Muscle layer of duodenum (tissue), 2 donors: Measurements from ENCODE around the gene A1CF.
A peak's percentile ranks its signal among the peaks of the same experiment; 100 is the strongest.
"Not testable (repeated sequence)": the region's sequence is repeated elsewhere in the genome, so short reads cannot be mapped to it uniquely, and the experiment has no call there.

Source experiments
- H3K27ac ChIP-seq: one replicate; pipeline ENCODE4 v1.7.0; 2013; ENCODE audit warnings: mild to moderate bottlenecking, low read length
- H3K27me3 ChIP-seq: one replicate; pipeline ENCODE4 v1.7.0; 2013; ENCODE audit warnings: low read depth, mild to moderate bottlenecking, control low read depth, low read length
- H3K36me3 ChIP-seq, 2 donors: one replicate each; pipeline ENCODE4 v1.7.0; 2013; ENCODE audit warnings: low read length in 2 of 2, control low read depth in 1 of 2, mild to moderate bottlenecking in 1 of 2; ENCODE audit not compliant: insufficient read depth in 2 of 2, control insufficient read depth in 1 of 2
- H3K4me1 ChIP-seq, 2 donors: one replicate each; pipeline ENCODE4 v1.7.0; 2013; ENCODE audit warnings: low read length in 2 of 2, mild to moderate bottlenecking in 2 of 2, control low read depth in 1 of 2, moderate library complexity in 1 of 2; ENCODE audit not compliant: insufficient read depth in 2 of 2, control insufficient read depth in 1 of 2
- H3K4me3 ChIP-seq, 2 donors: one replicate each; pipeline ENCODE4 v1.7.0; 2013; ENCODE audit warnings: low read length in 2 of 2, low read depth in 1 of 2, mild to moderate bottlenecking in 1 of 2
- H3K9me3 ChIP-seq, 2 donors: one replicate each; pipeline ENCODE4 v1.7.0; 2013; ENCODE audit warnings: low read length in 2 of 2, control low read depth in 1 of 2, mild to moderate bottlenecking in 1 of 2; ENCODE audit not compliant: control insufficient read depth in 1 of 2
- donor health status: healthy.

A1CF gene

DNA sequence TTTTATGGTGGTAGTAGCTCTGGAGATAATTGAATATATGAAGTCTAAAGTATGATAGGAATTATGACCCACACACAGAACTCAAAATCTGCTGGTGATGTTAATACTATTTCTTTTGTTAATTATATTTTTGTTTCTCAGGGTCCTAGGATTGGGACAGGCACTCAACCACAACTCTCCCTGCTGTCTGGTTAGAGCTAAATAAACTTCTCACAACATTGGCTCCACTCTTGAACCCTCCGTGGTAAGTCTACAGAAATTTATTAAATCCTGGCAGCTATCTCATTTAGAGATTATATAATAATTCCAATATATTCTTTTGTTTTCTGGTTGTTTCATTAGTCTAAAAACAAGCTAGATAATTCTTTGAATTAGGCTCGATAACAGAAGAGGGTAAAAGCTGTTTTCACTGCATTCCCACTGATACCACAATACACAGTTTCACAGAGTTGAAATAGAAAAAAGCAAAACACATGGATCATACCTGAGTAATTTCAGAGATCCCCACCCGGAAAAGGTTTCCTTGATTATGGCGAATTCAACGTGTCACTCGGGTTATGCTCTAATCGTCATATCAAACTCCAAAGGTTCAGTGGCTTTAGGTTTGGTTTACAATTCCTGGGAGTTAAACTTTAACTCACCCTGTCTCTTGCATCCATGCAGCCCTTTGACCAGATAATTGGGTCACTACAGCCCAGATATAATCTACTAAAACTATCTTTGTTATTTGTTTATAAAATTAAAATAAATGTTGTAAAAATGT is at the start of gene A1CF:
Gene A1CF, minus strand, starts transcription at position 531 of the 763 bp plus-strand sequence. CDS start 25,687 bp downstream, outside the sequence.
- H3K4me3 ChIP-seq: peak within 1 kb of the TSS in 1 of 2 donors; percentile 50
- H3K36me3 ChIP-seq: no peaks in the 10 kb centered on the region
- H3K27ac ChIP-seq: no peak within 1 kb of the TSS
- H3K9me3 ChIP-seq: no peaks in the 10 kb centered on the region
- no peaks in the 10 kb centered on the region for H3K27me3 ChIP-seq
- no peaks in the 10 kb centered on the region for H3K4me1 ChIP-seq

GRCh38 chr10:50931948-50932431 is 46.6 kb upstream of the A1CF start:
- H3K27me3 ChIP-seq: no peaks in the 10 kb centered on the region
- H3K4me3 ChIP-seq: no peak overlapping the region
- H3K9me3 ChIP-seq: no peaks in the 10 kb centered on the region
- H3K4me1 ChIP-seq: no peaks in the 10 kb centered on the region
- no peak overlapping the region for H3K27ac ChIP-seq
- H3K36me3 ChIP-seq: no peaks in the 10 kb centered on the region

DNA sequence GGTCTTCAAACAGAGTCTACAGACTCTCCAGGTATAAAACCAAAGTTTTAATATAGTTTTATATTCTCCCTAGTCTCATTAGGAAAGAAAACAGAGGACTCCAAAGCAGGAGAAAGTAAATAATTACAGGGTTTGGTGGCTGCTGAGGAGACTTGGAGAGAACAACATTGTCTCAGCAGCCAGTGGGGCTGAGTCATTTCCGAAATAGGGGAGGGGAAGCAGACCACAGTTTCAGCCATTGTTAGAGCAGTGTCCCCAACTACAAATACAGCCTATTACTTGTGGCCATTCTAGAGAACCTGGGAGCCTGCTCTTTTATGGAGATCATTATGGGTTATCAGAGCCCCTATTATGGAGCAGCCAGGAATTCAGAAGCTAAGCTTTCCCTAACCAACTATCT is 44.2 kb upstream of the A1CF start:
- Histone ChIP-seq H3K4me1 (no peaks in the 10 kb centered on the region), H3K27ac (no peak overlapping the region), H3K4me3 (no peak overlapping the region), H3K27me3 (no peaks in the 10 kb centered on the region), H3K9me3 (no peaks in the 10 kb centered on the region), H3K36me3 (no peaks in the 10 kb centered on the region)

DNA sequence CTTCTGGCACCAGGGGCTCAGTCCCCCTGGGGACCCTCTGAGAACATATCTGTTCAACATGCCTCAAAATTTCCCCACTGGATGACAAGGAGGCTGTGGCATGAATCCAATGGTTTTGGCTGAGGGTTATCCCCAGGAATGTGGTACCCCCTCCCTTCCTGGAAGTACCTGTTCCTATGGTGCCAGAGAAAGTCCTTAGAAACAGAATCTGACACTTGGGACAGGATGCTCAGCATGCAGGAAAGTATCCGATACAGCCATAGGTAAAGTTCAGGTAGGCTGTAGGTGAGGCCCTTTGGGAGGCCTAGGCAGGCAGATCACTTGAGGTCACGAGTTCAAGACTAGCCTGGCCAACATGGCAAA is 42.7 kb upstream of the A1CF start:
- peaks cover 0 to 7% of the 10 kb centered on the region in 2 donors for H3K9me3 ChIP-seq
- H3K36me3 ChIP-seq: no peaks in the 10 kb centered on the region
- H3K4me1 ChIP-seq: no peaks in the 10 kb centered on the region
- H3K27ac ChIP-seq: no peak overlapping the region
- no peaks in the 10 kb centered on the region for H3K27me3 ChIP-seq
- H3K4me3 ChIP-seq: no peak overlapping the region

DNA sequence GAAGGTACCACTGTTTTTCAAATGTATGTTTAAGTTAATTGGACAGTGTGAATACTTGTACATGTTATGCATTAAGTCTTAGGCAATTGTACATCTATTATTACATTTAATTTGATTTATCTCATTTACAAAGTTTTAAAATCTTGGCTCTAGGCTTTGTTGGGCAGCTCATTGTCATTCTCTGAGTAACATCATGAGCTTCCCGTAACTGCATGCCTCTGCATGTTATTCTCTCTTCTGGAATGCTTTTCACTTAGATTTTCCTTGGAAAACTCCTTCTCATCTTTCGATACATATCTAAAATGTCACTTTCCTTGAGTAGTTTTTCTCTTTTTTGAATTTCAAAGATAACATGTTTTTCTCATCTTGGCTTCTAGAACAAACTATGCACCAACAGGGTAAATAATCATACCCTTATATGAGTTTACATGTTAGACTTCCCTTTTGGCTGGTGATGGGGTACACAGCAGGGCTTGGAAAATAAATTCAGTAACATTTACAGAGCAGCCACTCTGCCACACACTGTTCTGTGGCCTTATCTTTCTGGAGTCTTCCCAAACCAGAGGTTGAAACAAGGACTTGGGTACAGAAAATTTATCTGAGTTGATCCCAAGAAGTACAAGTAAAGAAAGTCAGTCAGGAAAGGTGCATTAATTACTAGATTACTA is 42.2 kb upstream of the A1CF start:
- no peaks in the 10 kb centered on the region for H3K4me1 ChIP-seq
- no peak overlapping the region for H3K27ac ChIP-seq
- no peak overlapping the region for H3K4me3 ChIP-seq
- peaks cover 0 to 10% of the 10 kb centered on the region in 2 donors for H3K9me3 ChIP-seq
- H3K27me3 ChIP-seq: no peaks in the 10 kb centered on the region
- no peaks in the 10 kb centered on the region for H3K36me3 ChIP-seq

DNA sequence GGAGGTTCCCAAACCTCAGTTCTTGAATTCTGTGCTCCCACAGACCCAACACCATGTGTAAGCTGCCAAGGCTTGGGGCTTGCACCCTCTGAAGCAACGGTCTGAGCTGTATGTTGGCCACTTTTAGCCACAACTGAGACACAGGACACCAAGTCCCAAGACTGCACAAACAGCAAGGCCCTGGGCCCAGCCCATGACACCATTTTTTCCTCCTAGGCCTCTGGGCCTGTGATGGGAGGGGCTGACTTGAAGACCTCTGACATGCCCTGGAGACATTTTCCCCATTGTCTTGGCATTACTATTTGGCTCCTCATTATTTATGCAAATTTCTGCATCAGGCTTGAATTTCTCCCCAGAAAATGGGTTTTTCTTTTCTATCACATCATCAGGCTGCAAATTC is 38.0 kb upstream of the A1CF start:
- H3K4me1 ChIP-seq, H3K27ac ChIP-seq, H3K27me3 ChIP-seq, H3K36me3 ChIP-seq, H3K4me3 ChIP-seq: not testable (repeated sequence)
- H3K9me3 ChIP-seq: peaks cover 0 to 10% of the 10 kb centered on the region in 2 donors

DNA sequence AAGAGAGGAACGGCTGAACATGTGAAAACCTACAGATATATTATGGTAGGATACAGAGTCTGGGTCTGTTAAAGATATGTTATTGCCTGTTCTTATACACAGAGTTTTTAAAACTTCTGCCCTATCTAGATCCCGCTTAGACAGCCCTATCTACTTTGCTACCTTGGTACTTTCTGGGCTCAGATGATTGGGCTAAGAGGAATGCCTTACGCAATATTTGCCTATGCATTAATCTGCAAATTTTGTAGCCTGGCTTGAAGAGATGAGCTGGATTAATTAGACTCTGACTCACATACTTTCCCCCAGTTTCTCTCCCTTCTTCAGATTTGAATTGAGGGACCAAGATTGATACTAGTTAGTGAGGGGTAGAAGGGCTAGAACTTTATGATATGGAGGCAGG is 33.6 kb upstream of the A1CF start:
- H3K27ac ChIP-seq: no peak overlapping the region
- H3K27me3 ChIP-seq: no peaks in the 10 kb centered on the region
- H3K4me3 ChIP-seq: no peak overlapping the region
- H3K9me3 ChIP-seq: peaks cover 0 to 10% of the 10 kb centered on the region in 2 donors
- H3K36me3 ChIP-seq: no peaks in the 10 kb centered on the region
- H3K4me1 ChIP-seq: no peaks in the 10 kb centered on the region

- H3K27ac ChIP-seq: no peak overlapping the region
- no peaks in the 10 kb centered on the region for H3K36me3 ChIP-seq
- no peak overlapping the region for H3K4me3 ChIP-seq
- peaks cover 0 to 7% of the 10 kb centered on the region in 2 donors for H3K9me3 ChIP-seq
- no peaks in the 10 kb centered on the region for H3K27me3 ChIP-seq
- H3K4me1 ChIP-seq: no peaks in the 10 kb centered on the region
These were observed 33.1 kb upstream of the A1CF start for GRCh38 chr10:50918529-50918928.

GRCh38 chr10:50917486-50917885 is 32.1 kb upstream of the A1CF start:
- H3K4me3 ChIP-seq: no peak overlapping the region
- H3K36me3 ChIP-seq: no peaks in the 10 kb centered on the region
- H3K27me3 ChIP-seq: no peaks in the 10 kb centered on the region
- no peaks in the 10 kb centered on the region for H3K9me3 ChIP-seq
- no peaks in the 10 kb centered on the region for H3K4me1 ChIP-seq
- H3K27ac ChIP-seq: no peak overlapping the region

GRCh38 chr10:50909334-50910014 is 24.0 kb upstream of the A1CF start:
- H3K36me3 ChIP-seq: no peaks in the 10 kb centered on the region
- H3K4me3 ChIP-seq: no peak overlapping the region
- no peak overlapping the region for H3K27ac ChIP-seq
- no peaks in the 10 kb centered on the region for H3K4me1 ChIP-seq
- H3K9me3 ChIP-seq: no peaks in the 10 kb centered on the region
- no peaks in the 10 kb centered on the region for H3K27me3 ChIP-seq

DNA sequence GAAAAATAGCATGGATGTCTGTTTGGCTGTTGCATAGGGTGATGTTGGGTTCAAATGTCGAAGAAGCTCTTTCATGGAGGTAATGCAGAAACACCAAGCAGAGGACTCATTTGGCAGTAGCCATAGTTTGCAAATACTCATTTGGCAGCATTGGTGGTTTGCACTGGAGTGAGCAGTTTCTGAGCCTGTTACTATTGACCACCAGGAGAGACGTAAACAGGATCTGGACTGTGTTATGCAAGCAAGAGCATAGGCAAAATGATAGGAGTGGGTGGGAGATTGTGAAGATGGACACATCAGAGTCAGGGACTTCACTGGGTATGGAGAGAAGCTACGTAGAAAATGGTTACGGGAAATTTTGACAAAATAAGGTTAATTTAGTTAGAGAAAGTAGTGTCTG is 22.9 kb upstream of the A1CF start:
- Histone ChIP-seq H3K9me3 (no peaks in the 10 kb centered on the region), H3K27ac (no peak overlapping the region), H3K4me3 (no peak overlapping the region), H3K27me3 (no peaks in the 10 kb centered on the region), H3K4me1 (no peaks in the 10 kb centered on the region), H3K36me3 (no peaks in the 10 kb centered on the region)
